Measurements from ENCODE around the gene ADAMTS13. TPM values are rescaled to one million over a fixed set of nuclear protein-coding genes. Genes with fewer than 3 reads are reported as not detected.

The ADAMTS13 gene
- total and polyA plus RNA-seq, 4 donors = 6.5 to 13.3 (median 10.4) TPM

GRCh38 chr9:133377721-133378216, 44.4 kb upstream of the ADAMTS13 start:
- Histone ChIP-seq H3K4me1 (ENCODE audit: control insufficient read depth in 4 of 4, insufficient read depth in 4 of 4, low read length in 3 of 4) (peaks cover 3 to 27% (median 15%) of the 10 kb centered on the region in 4 donors), H3K36me3 (ENCODE audit: control insufficient read depth in 4 of 4, insufficient read depth in 3 of 4, low read depth in 1 of 4, low read length in 3 of 4) (peaks cover 0 to under 1% (median under 1%) of the 10 kb centered on the region in 4 donors), H3K9ac (ENCODE audit: low read depth in 1 of 2, low read length in 2 of 2) (no peak overlapping the region), H3K27ac (ENCODE audit: low read depth in 1 of 2, low read length in 2 of 2) (no peak overlapping the region), H3K4me3 (ENCODE audit: low read depth in 1 of 3, low read length in 3 of 3) (no peak overlapping the region), H3K27me3 (ENCODE audit: control insufficient read depth in 4 of 4, insufficient read depth in 4 of 4, low read length in 3 of 4) (no peaks in the 10 kb centered on the region), H3K9me3 (ENCODE audit: control insufficient read depth in 4 of 4, low read length in 3 of 4) (no peaks in the 10 kb centered on the region)
- WGBS = 69% methylated on average over 6 of the region's 6 CpGs
- no peak for DNase-seq (ENCODE audit: low spot score)
- TF ChIP-seq RXRA (IDR thresholded peaks at IDR 0.05) (no peak), JUND (IDR thresholded peaks at IDR 0.05) (no peak), FOXA1 (IDR thresholded peaks at IDR 0.05) (no peak), SP1 (IDR thresholded peaks at IDR 0.05) (no peak), HNF4A (conservative IDR thresholded peaks at IDR 0.05) (no peak)

GRCh38 chr9:133378408-133378962, 43.7 kb upstream of the ADAMTS13 start:
- DNase-seq (ENCODE audit: low spot score) = no peak
- H3K27me3 ChIP-seq (ENCODE audit: control insufficient read depth in 4 of 4, insufficient read depth in 4 of 4, low read length in 3 of 4) = no peaks in the 10 kb centered on the region
- no peaks in the 10 kb centered on the region for H3K36me3 ChIP-seq (ENCODE audit: control insufficient read depth in 4 of 4, insufficient read depth in 3 of 4, low read depth in 1 of 4, low read length in 3 of 4)
- no peak overlapping the region for H3K9ac ChIP-seq (ENCODE audit: low read depth in 1 of 2, low read length in 2 of 2)
- whole genome bisulfite sequencing = 94% methylated on average over 1 of the region's 1 CpG
- H3K27ac ChIP-seq (ENCODE audit: low read depth in 1 of 2, low read length in 2 of 2) = no peak overlapping the region
- TF ChIP-seq TAF1 (conservative IDR thresholded peaks at IDR 0.05) (no peak), REST (IDR thresholded peaks at IDR 0.05) (no peak), MAX (IDR thresholded peaks at IDR 0.05) (no peak), SP1 (IDR thresholded peaks at IDR 0.05) (no peak), RXRA (IDR thresholded peaks at IDR 0.05) (no peak), JUND (IDR thresholded peaks at IDR 0.05) (no peak), FOXA2 (IDR thresholded peaks at IDR 0.05) (no peak), ATF3 (IDR thresholded peaks at IDR 0.05) (no peak), FOXA1 (IDR thresholded peaks at IDR 0.05) (no peak), RAD21 (IDR thresholded peaks at IDR 0.05) (no peak), NR2F2 (IDR thresholded peaks at IDR 0.05) (no peak), HNF4G (IDR thresholded peaks at IDR 0.05) (no peak), EGR1 (IDR thresholded peaks at IDR 0.05; ENCODE audit: low read depth in 2 of 2) (no peak), GABPA (IDR thresholded peaks at IDR 0.05 in 1 of 2, conservative IDR thresholded peaks at IDR 0.05 in 1 of 2) (no peak), CTCF (IDR thresholded peaks at IDR 0.05; ENCODE audit: low read depth, low read length, missing input control) (no peak), YY1 (IDR thresholded peaks at IDR 0.05) (no peak), HNF4A (conservative IDR thresholded peaks at IDR 0.05) (no peak), ZBTB33 (IDR thresholded peaks at IDR 0.05) (no peak)
- peaks cover 0 to 19% (median 9%) of the 10 kb centered on the region in 4 donors for H3K4me1 ChIP-seq (ENCODE audit: control insufficient read depth in 4 of 4, insufficient read depth in 4 of 4, low read length in 3 of 4)
- no peak overlapping the region for H3K4me3 ChIP-seq (ENCODE audit: low read depth in 1 of 3, low read length in 3 of 3)
- no peaks in the 10 kb centered on the region for H3K9me3 ChIP-seq (ENCODE audit: control insufficient read depth in 4 of 4, low read length in 3 of 4)

All from liver (tissue), 9 donors.